Endothelial cell of hepatic sinusoid (primary cell): ENCODE data around the gene INO80.
"Not testable (repeated sequence)": the region's sequence is repeated elsewhere in the genome, so short reads cannot be mapped to it uniquely, and the experiment has no call there.

ENCODE experiments used
- in situ Hi-C: cut with HindIII; loops from 2 replicates; pipeline ENCODE4 v1.10.0; 2017; ENCODE audit warnings: low sequenced_read_pairs

Gene INO80

DNA sequence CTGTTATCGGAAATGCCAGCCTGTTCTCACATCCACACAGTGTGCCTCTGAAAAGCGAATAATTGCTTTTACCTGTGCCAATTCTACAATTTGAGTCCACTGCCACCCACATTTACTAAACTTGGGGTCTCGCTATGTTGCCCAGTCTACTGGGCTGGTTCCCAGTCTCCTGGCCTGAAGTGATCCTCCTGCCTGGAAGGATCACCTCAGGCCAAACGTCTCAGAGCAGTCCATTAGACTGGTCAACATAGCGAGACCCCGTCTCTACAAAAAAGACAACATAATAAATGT lies 827 bp upstream of the INO80 start:
- in situ Hi-C loops = no loop called here

DNA sequence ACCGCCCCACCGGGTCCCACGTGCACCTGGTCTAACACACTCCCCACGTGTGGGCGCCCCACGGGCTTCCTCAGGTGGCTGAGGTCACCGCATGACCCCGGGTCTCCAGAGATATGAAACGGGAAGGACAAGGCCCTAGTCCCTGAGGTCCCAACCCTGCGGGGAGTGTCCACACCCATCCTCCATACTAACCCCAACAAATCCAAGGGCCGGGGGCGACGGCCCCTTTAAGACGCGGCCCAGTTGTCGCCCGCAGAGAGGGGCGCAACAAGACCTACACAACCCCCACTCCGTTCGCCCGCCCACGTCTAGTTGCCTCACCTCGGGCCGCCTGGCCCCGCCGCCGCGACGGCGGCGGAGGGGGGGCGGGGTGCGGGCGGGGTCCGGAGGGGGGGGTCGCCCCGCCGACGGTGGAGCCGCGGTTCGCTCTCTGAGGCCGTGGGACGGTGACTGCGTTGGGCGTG lies 396 bp downstream of the INO80 start:
- in situ Hi-C loops = no loop called here

DNA sequence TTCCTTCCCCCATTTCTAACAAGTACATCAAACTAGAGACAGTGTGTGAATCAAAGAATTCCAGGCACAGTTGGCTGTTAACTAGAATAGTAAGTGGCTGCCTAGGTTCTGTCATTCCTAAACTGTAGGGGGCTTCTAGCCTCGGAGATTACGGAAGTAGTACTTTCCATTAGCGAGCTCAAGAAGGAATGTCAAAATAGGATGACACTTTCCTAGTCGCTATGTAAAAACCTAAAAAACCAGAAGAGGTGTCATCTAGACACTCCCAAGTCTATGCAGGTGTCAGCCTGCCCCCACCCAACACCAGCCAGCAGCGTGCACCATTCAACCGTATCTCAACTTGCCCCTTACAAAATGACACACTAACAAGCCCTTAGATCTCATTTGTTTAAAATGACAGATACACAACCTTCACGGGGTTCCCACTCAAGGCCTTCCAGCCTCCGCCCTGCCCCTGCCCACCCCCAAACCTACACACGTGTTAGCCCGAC lies 874 bp downstream of the INO80 start:
- in situ Hi-C loops = no loop called here

DNA sequence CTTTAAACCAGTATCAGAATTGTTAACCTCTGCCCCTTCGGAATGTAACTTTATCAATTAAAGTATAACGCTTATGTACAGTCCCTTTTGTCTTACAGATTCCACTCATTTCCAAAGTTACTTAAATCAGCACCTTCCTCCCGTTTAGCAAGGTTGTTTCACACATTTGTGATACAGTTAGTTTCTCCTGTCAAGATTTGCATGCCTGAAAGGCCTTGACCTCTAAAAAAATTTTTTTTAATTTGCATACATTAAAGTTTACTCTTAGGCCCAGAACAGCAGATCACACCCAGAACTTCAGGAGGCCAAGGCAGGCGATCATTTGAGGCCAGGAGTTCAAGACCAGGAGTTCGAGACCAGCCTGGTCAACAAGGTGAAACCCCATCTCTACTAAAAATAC lies 9.1 kb downstream of the INO80 start:
- in situ Hi-C loops = no loop called here

DNA sequence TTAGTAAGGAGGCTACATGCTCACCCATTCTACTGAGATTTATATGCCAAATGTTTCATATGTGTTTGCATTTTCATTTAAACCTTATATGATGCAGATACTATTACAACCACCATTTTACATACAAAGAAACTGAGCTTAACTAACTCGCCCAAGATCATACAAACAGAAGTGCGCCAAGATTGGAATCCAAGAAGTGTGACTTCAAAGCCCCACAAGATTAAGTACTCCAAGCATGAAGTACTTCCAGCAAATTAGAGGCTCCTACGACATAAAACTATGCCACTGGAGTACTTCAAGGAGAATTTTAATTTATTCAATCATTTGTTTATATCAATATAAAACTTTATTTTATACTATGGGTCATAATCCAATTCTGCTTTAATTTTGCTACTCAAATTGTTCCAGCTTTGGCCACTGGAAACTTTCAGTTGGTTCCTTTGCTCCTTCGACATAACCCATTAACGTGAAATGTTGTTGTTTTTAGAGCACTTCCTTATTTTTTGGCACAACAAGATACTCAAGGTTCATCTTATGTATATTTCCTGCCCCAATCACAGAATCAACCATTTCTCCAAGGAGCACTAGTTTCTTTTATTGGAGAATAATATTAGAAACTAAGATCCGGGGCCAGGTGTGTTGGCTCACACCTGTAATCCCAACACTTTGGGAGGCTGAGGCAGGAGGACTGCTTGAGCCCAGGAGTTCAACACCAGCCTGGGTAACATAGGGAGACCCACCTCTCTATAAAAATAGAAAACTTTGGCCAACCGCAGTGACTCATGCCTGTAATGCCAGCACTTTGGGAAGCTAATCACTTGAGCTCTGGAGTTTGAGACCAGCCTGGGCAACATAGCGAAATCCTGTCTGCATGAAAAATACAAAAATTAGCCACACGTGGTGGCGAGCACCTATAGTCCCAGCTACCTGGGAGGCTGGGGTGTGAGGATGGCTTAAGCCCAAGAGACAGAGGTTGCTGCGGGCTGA lies 10.4 kb downstream of the INO80 start:
- in situ Hi-C loops = no loop called here

DNA sequence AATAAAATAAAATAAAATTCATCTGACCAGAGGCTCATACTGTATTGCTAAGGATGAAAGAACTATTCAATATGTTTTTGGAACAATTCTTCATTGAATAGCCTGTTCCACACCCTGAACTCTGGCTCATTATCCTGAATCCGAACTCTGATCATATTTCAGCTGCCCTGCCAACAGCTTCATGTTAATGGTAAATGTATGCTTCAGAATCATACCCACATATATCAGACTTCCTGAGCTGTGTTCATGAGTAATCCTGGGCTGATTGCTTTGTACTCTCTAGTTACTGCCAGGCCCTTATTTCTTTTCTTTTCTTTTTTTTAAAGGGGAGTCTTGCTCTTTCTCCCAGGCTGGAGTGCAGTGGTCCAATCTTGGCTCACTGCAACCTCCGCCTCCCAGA lies 11.8 kb downstream of the INO80 start:
- in situ Hi-C loops = no loop called here

DNA sequence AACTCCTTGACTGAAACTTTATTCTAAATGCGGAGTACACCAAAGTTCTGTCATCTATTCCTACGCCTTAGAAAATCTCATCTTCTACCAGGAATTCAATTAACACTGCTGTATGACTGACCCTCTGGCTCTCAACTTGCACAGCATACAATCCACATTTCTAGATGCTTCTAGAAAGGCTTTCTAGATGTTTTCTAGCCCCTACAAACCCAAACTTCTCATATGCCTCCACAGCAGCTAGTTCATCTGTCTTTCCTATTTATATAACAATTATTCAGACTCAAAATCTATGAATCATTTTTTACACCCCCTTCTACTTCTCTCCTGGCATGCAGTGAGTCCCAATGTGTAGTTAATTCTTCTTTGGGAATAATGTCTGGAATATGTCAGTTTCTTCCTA lies 13.2 kb downstream of the INO80 start:
- in situ Hi-C loops = no loop called here

DNA sequence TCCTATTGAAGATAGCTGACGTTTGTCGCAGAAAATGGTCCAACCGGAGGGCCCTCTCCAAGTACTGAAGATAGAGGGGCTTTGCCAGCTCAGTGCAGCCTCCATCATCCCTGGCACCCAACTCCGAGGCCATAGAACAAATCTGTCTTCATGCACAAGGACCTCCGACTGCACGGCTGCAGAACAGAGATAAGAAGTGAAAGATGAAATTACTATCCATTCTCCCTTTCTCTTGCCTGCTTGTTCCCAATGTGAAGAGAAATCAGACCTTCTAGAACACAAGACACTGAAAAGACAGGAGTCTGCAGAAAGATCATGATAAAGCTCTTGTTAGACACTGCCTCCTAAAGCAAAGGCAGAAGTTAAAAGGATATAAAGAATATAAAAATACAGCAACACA lies 19.9 kb downstream of the INO80 start:
- in situ Hi-C loops = loop anchor here (5.0 kb wide), 1 partner anchor 69 kb away; no protein-coding TSS in a partner anchor

DNA sequence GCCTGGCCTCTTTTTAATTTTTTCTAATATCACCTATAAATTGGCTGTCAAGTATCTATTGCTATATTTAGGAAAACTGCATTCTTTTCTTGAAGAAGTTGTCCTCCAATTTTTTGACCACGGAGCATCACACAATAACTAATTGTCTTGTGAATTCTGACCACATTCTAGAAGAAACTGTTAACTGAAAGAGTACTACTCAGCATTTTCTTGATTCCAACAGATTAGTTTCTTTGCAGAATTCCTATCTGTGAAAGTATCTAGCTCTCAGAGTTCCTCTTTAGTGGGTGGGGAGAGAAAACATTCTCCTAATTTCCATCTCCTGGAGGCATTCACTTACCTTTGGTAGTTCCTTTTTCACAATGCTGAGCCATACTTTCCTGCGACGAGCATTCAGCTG lies 31.1 kb downstream of the INO80 start:
- in situ Hi-C loops = no loop called here

DNA sequence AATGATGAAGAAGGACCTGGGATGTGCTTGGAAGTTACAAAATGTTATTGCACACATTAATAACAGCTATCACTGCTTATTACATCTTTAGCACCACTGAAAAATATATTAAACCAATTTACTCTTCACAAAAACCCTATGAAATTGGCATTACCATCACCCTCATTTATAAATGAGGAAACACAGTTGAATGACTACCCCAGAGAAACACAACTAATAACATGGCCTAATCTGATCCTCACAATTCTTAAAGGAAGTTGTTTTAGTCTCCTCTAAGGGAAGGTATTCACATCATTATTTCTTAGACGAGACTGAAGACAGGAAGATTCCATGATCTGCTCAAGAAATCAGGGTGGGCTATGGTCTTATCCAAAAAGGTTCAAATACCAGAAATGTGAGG lies 35.9 kb downstream of the INO80 start:
- in situ Hi-C loops = no loop called here

DNA sequence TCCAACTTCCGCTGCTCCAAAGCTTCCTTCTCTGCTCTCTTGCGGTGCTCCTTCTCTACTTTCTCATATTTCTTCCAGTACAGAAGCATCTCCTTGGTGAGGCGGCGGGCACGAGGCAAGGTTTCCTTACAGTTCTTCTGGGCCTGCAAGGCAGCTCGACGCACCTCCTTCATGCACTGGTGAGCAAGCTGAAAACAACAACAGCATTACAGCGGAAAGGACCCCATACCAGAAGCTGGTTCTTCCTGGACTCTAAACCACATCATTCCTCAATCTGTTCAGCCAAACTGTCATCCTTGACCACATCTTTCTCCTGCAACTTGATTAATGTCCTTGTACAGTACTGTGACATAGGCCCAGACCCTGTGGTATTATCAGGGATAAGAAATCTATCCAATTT lies 36.4 kb downstream of the INO80 start:
- in situ Hi-C loops = no loop called here

DNA sequence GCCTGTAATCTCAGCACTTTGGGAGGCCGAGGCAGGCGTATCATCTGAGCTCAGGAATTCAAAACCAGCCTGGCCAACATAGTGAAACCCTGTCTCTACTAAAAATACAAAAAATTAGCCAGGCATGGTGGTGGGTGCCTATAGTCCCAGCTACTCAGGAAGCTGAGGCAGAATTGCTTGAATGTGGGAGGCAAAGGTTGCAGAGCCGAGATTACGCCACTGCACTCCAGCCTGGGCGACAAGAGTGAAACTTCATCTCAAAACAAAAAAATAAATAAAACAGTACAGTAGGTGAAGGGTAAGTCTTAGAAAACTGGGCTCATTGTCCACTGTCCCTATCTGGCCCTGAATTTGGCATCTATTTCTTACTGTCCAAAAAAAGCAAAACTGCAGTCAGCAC lies 37.2 kb downstream of the INO80 start:
- in situ Hi-C loops = not testable (repeated sequence)

DNA sequence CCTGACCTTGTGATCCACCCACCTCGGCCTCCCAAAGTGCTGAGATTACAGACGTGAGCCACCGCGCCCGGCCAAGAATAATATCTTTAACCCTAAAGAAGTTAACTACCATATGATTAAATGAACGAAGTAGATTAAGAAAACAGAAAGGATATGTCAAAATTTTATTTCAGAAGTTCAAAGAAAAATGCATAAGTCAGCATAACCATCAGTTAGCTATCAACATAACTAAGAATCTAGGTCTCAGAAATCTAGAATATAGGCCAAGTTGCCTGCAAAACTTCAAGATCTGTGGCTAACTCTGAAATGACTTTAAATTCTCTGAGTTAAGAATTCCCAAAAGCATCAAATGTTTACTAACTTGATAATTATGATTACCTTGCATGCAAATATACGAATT lies 38.0 kb downstream of the INO80 start:
- in situ Hi-C loops = no loop called here

DNA sequence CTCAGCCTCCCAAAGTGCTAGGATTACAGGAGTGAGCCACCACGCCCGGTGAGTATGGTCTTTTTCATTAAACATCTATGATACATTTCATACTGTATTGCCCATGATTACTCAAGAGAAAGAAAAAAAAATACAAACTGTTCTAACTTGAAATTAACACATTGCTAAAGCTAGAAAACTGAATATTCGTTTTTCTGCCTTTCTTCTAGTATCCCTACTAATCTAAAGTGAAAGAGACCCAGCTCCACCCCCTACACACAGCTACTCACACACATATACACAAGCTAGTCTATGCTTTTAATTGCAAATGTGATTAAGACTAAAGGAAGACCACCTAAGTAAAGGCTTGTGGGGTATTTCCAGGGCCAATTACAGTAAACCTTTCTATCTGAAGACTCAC lies 43.1 kb downstream of the INO80 start:
- in situ Hi-C loops = no loop called here

DNA sequence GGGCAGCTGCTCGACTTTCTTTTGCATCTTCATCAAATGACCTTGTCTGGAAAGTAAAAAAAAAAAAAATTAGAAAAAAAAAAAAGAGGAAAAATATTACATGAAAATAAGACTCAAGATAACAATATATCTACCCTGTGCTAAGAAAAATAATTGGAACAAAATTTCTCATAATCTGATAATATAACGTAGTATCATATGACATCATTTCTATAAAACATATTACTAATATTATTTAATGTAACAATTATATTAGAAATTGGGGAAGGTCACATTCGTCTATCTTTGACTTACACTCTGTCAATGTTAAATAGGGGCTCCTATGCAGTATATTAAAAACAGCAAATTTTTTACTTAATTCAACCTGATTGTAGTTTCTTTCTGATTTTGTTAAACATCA lies 44.1 kb downstream of the INO80 start:
- in situ Hi-C loops = no loop called here

DNA sequence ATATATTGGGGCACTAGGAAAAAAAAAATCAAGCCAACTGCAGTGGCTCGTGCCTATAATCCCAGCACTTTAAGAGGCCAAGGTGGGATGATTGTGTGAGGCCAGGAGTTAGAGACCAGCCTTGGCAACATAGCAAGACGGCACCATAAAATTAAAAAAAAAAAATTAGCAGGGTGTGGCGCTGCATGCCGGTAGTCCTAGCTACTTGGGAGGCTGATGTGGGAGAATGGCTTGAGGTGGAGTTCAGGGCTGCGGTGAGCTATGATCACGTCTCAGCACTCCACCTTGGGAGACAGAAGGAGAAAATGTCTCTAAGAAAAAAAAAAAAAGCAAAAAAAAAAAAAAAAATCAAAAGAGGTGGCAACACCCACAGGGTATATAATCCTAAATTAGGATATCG lies 49.6 kb downstream of the INO80 start:
- in situ Hi-C loops = no loop called here

DNA sequence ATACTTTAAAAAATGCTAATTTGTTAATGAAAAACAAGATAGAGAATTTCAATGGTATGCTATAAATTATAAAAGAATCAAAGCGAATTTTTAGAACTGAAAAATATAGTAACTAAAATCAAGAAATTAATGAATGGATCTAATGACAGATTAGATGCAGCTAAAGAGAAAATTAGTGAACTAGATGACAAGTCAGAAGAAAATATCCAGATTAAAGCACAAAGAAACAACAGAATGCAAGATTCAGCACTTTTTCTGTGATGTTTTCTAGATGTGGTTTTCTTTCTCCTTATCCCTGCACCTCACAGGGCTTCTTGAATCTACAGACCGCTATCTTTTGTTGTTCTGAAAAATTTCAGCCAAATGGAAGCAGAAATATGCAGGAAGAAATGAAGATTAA lies 54.4 kb downstream of the INO80 start:
- in situ Hi-C loops = no loop called here

DNA sequence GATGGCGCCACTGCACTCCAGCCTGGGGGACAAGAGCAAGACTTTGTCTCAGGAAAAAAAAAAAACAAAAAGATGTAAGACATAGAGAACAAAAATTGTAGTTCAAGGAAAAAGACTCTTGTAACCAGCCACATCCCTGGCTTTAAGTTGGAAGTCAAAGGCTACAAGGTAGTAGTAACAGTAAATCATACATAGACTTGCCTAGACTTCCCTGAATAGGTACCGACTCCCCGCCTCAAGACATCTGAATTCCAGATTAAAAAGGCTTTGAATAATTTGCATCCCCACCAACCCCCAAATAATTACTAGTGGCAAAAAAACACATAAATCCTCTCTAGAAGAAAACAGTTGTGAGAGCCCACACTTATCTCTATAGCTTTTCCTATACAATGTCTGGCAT lies 55.6 kb downstream of the INO80 start:
- in situ Hi-C loops = no loop called here

DNA sequence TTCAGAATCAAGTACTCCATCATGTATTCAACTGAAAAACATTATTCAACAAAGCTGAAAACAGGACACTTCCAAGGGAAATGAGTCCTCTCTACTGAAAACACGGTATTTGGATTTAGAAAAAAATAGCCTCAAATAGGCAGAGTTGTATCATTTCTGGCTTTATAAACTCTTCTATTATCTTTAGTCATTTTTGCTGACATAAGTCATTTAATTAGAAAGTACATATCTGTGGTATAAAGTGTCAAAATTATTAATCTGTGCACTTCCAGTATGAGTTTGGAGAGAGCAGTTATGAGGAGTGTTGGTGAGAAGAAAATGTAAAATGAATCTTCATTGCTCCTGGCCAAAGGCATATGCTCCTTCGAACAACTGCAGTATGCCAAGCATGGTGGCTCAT lies 59.3 kb downstream of the INO80 start:
- in situ Hi-C loops = no loop called here

DNA sequence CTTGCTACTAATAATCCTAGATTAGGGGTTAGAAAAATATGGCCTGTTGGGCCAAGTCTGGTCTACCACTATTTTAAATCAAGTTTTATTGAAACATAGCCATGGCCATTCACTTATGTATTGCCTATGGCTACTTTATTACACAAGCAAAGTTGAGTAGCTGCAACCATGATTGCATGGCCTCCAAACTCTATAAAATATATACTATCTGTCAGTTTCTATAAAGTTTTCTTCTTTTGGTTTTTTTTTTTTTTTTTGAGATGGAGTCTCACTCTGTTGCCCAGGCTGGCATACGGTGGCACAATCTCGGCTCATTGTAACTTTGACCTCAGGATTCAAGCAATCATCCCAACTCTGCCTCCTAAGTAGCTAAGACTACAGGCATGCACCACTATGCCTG lies 60.4 kb downstream of the INO80 start:
- in situ Hi-C loops = no loop called here

DNA sequence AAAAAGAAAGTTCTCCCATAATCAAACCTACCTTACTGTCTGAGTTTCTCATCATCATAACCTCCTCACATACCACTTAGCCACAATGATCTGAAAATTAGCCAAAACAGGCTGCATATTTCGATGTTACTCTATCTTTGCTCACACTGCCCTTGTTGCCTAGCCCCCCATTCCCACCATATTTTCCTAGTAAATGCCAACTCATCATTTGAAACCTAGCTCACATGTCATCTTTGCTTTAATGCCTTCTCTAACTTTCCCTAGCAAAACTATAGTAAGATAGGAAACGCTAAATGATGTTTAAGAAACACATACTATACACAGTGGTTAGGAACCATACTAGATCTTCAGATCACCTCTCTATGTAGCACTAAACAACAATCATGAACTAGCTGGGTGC lies 64.9 kb downstream of the INO80 start:
- in situ Hi-C loops = no loop called here

DNA sequence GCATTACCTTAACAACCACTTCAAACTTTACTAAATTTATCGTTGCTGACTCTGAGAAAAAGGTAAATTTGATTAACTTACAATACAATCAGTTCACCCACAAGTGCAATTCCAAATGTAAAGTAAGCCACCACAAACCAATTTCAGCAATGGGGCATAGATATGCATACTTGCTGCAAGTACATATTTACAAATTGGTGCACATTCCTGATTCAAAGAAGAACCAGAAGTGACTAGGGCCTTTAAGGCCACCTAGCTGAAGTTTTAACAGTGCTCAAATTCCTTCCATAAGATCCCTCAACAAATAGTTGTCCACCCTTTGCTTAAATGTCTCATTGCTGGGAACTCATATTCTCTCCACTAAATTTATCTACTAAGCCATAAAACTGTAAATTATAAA lies 67.2 kb downstream of the INO80 start:
- in situ Hi-C loops = no loop called here

DNA sequence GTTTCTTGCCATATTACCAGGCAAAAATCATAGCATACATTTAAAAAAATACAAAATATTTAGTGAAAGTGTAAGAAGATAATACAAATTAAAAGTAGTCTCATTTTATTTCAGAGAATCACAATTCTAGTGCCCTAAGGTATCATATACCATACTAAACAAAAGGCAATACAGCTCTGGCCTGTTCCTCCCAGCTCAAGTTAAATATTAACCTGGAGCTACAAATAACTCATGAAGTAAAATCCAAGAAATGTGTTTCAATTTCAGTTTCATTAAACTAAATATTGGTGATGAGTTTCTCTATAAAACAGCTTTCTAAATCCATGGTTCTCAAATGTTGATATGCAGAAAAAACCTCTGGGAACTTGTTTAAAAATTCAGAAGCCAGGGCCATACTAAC lies 67.7 kb downstream of the INO80 start:
- in situ Hi-C loops = no loop called here
